Smooth muscle cell (in vitro differentiated cells): ENCODE measurements around the gene LRCH4. TPM values are rescaled to one million over a fixed set of nuclear protein-coding genes. Genes with fewer than 3 reads are reported as not detected.

ENCODE experiments used
- DNase-seq: peaks from one replicate; lab custom pipeline; 2025; ENCODE audit not compliant: unreplicated experiment; lab: John Stamatoyannopoulos, UW
- H2AFZ ChIP-seq: fragments of 200-600 bp; sonication (generic); 2 replicates; pipeline ENCODE4 v1.6.0; 2016; ENCODE audit warnings: antibody characterized with exemption, low read depth, mild to moderate bottlenecking
- H3F3A ChIP-seq: fragments of 200-600 bp; sonication (generic); 2 replicates; pipeline ENCODE4 v1.6.0; 2017; ENCODE audit warnings: antibody characterized with exemption, low read depth
- H3K27ac ChIP-seq: fragments of 200-600 bp; sonication (generic); 2 replicates; pipeline ENCODE4 v1.5.1; 2016; ENCODE audit warnings: low read depth, mild to moderate bottlenecking
- H3K27me3 ChIP-seq: fragments of 200-600 bp; sonication (generic); 2 replicates; pipeline ENCODE4 v1.6.1; 2016; ENCODE audit warnings: low read depth, mild to moderate bottlenecking
- H3K36me3 ChIP-seq: fragments of 200-600 bp; sonication (generic); 2 replicates; pipeline ENCODE4 v1.5.1; 2016; ENCODE audit warnings: low read depth
- H3K4me1 ChIP-seq: fragments of 200-600 bp; sonication (generic); 2 replicates; pipeline ENCODE4 v1.5.1; 2016; ENCODE audit warnings: low read depth
- H3K4me2 ChIP-seq: fragments of 200-600 bp; sonication (generic); 2 replicates; pipeline ENCODE4 v1.6.0; 2016; ENCODE audit warnings: mild to moderate bottlenecking
- H3K4me3 ChIP-seq: fragments of 200-600 bp; sonication (generic); 2 replicates; pipeline ENCODE4 v1.5.1; 2016; ENCODE audit warnings: mild to moderate bottlenecking
- H3K79me2 ChIP-seq: fragments of 200-600 bp; sonication (generic); 2 replicates; pipeline ENCODE4 v1.6.0; 2016; ENCODE audit warnings: low read depth, mild to moderate bottlenecking
- H3K9ac ChIP-seq: fragments of 200-600 bp; sonication (generic); 2 replicates; pipeline ENCODE4 v1.6.0; 2016; ENCODE audit warnings: low read depth
- H3K9me3 ChIP-seq: fragments of 200-600 bp; sonication (generic); replicated peaks from 2 replicates; pipeline ENCODE4 v1.5.1; 2016; ENCODE audit warnings: low read depth
- H4K20me1 ChIP-seq: fragments of 200-600 bp; sonication (generic); 2 replicates; pipeline ENCODE4 v1.6.0; 2016; ENCODE audit warnings: low read depth
- CTCF ChIP-seq: fragments of 200-600 bp; sonication (generic); IDR thresholded peaks from 2 replicates; pipeline ENCODE4 v1.5.1; 2017; ENCODE audit warnings: borderline replicate concordance, mild to moderate bottlenecking, antibody characterized with exemption; ENCODE audit not compliant: insufficient read depth, poor library complexity, severe bottlenecking
- WGBS: methylation state at CpG from one replicate; pipeline ENCODE4 v1.1.7; 2016; ENCODE audit warnings: low lambda C conversion rate; 5-methylcytosine and 5-hydroxymethylcytosine counted together
- polyA plus RNA-seq: library from polyadenylated mRNA; unstranded; fragments of >200 nt; fragmentation: Nextera tagmentation; extraction: Ambion mirVana; gene quantifications from 2 replicates; pipeline ENCODE4 v1.2.1, GENCODE V29; 2016
- total RNA-seq: library from RNA; depleted of rRNA; stranded (reverse); fragments of >200 nt; gene quantifications from 2 replicates; pipeline ENCODE4 v1.2.3, GENCODE V29; 2014

Gene LRCH4
- total and polyA plus RNA-seq, 2 experiments from 2014 or later: 48.2 to 58.5 TPM

- WGBS: 100% methylated on average over 2 of the region's 2 CpGs
- H4K20me1 ChIP-seq: no peaks in the 10 kb centered on the region
- TF ChIP-seq CTCF: no peak
Measured at GRCh38 chr7:100571829-100572116, 14.2 kb downstream of the LRCH4 start.

GRCh38 chr7:100570954-100571828, 14.7 kb downstream of the LRCH4 start:
- Histone ChIP-seq H3K4me3 (no peak overlapping the region), H4K20me1 (no peaks in the 10 kb centered on the region), H3K4me2 (no peak overlapping the region), H3K79me2 (no peaks in the 10 kb centered on the region), H3K36me3 (no peaks in the 10 kb centered on the region), H3K27ac (no peak overlapping the region), H3K4me1 (peaks cover 11% of the 10 kb centered on the region), H3K9ac (no peak overlapping the region), H3K9me3 (no peaks in the 10 kb centered on the region), H3K27me3 (peaks cover 7% of the 10 kb centered on the region), H3F3A (no peaks in the 10 kb centered on the region), H2AFZ (no peak overlapping the region)
- DNase-seq: no peak
- WGBS: 61% methylated on average over 26 of the region's 26 CpGs
- TF ChIP-seq CTCF: no peak

More at GRCh38 chr7:100571829-100572116, 14.2 kb downstream of the LRCH4 start:
- Histone ChIP-seq H3K27ac (no peak overlapping the region), H3K9me3 (no peaks in the 10 kb centered on the region), H3K79me2 (no peaks in the 10 kb centered on the region), H3K27me3 (peaks cover 7% of the 10 kb centered on the region), H3K4me2 (no peak overlapping the region), H3K9ac (no peak overlapping the region), H3K36me3 (no peaks in the 10 kb centered on the region), H2AFZ (no peak overlapping the region), H3F3A (no peaks in the 10 kb centered on the region), H3K4me1 (peaks cover 11% of the 10 kb centered on the region), H3K4me3 (no peak overlapping the region)
- no peak for DNase-seq

- Histone ChIP-seq H3K9me3 (no peaks in the 10 kb centered on the region), H3K4me2 (peak overlapping the region; percentile 87), H4K20me1 (no peaks in the 10 kb centered on the region), H3F3A (no peaks in the 10 kb centered on the region), H3K9ac (peak overlapping the region; percentile 6), H3K36me3 (no peaks in the 10 kb centered on the region), H3K79me2 (no peaks in the 10 kb centered on the region), H3K27me3 (peaks cover 7% of the 10 kb centered on the region), H3K4me3 (peak overlapping the region; percentile 43), H3K4me1 (peaks cover 11% of the 10 kb centered on the region), H3K27ac (no peak overlapping the region), H2AFZ (no peak overlapping the region)
- peak; percentile 45 for DNase-seq
- 24% methylated on average over 36 of the region's 36 CpGs for WGBS
- peak; percentile 29 for TF ChIP-seq CTCF
Measured at GRCh38 chr7:100568896-100569844, 16.8 kb downstream of the LRCH4 start.
